HEK293 (cell line): Measurements from ENCODE around the gene PIGN.

ENCODE experiments used
- ZBTB7A ChIP-seq: fragments of 450-650 bp; formaldehyde crosslinking; IDR thresholded peaks from 2 replicates; pipeline ENCODE4 v1.5.1; 2016; ENCODE audit warnings: low read depth, missing biosample characterization, missing genetic modification characterization
- ZNF16 ChIP-seq: fragments of 450-650 bp; formaldehyde crosslinking; IDR thresholded peaks from 2 replicates; pipeline ENCODE4 v1.5.1; 2016; ENCODE audit warnings: low read depth, missing biosample characterization, missing genetic modification characterization
- ZNF184 ChIP-seq: fragments of 450-650 bp; IDR thresholded peaks from 2 replicates; pipeline ENCODE4 v1.5.1; 2018; ENCODE audit warnings: missing biosample characterization, mild to moderate bottlenecking, missing genetic modification characterization
- ZNF302 ChIP-seq: fragments of 450-650 bp; formaldehyde crosslinking; IDR thresholded peaks from 2 replicates; pipeline ENCODE4 v1.5.1; 2016; ENCODE audit warnings: missing biosample characterization, missing genetic modification characterization, low read depth
- TF ChIP-seq, protein P1 (sequence below): fragments of 450-650 bp; formaldehyde crosslinking; IDR thresholded peaks from 2 replicates; pipeline ENCODE4 v1.5.1; 2016; ENCODE audit warnings: missing biosample characterization, missing genetic modification characterization
- TF ChIP-seq, protein P2 (sequence below): fragments of 450-650 bp; formaldehyde crosslinking; IDR thresholded peaks from 2 replicates; pipeline ENCODE4 v1.5.1; 2016; ENCODE audit warnings: missing biosample characterization, missing genetic modification characterization

DNA sequence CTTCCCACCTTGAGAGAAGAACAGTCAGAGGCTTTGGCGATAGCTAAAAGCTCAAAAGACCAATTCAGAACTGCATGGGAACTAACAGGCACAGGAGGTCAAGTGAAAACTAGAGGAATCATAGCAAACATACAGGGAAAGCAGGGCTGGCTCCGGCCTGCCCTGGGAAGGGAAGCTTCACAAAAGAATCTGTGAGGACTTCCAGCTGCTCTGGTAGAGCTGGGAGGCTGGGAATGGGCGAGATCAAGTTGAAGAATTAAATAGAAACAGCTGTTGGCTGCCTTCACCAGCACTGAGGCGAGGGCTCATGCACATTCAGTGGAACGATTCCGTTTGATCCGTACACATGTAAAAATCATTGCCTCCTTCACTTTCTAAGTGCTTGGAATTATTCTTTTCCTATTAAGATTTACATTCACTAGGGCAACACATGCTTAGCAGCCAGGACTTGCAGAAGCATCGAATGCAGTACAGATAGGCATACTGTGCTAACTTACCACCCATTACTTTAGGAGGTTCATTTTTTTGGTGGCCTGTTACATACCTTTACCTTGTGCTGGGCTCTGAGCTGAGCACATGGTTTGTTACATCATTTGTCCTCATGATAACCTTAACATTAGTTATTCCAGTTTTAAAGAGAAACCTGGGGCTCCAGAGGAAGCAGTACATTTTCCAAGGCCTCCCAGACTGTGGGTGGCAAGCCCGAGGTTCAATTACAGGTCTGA is 168.7 kb downstream of the PIGN start:
- TF ChIP-seq, protein P1, sequence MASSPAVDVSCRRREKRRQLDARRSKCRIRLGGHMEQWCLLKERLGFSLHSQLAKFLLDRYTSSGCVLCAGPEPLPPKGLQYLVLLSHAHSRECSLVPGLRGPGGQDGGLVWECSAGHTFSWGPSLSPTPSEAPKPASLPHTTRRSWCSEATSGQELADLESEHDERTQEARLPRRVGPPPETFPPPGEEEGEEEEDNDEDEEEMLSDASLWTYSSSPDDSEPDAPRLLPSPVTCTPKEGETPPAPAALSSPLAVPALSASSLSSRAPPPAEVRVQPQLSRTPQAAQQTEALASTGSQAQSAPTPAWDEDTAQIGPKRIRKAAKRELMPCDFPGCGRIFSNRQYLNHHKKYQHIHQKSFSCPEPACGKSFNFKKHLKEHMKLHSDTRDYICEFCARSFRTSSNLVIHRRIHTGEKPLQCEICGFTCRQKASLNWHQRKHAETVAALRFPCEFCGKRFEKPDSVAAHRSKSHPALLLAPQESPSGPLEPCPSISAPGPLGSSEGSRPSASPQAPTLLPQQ (tag by site-specific recombination) = no peak
- no peak for TF ChIP-seq ZBTB7A (tag by site-specific recombination)
- TF ChIP-seq, protein P2, sequence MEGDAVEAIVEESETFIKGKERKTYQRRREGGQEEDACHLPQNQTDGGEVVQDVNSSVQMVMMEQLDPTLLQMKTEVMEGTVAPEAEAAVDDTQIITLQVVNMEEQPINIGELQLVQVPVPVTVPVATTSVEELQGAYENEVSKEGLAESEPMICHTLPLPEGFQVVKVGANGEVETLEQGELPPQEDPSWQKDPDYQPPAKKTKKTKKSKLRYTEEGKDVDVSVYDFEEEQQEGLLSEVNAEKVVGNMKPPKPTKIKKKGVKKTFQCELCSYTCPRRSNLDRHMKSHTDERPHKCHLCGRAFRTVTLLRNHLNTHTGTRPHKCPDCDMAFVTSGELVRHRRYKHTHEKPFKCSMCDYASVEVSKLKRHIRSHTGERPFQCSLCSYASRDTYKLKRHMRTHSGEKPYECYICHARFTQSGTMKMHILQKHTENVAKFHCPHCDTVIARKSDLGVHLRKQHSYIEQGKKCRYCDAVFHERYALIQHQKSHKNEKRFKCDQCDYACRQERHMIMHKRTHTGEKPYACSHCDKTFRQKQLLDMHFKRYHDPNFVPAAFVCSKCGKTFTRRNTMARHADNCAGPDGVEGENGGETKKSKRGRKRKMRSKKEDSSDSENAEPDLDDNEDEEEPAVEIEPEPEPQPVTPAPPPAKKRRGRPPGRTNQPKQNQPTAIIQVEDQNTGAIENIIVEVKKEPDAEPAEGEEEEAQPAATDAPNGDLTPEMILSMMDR = no peak
- TF ChIP-seq ZNF184 (tag by site-specific recombination) = no peak
- no peak for TF ChIP-seq ZNF302
- no peak for TF ChIP-seq ZNF16 (tag by site-specific recombination)
